SKM-1 treated with dmso at 0.1 percent for 144 hours (cell line): Measurements from ENCODE around the gene CAPN12.

Source experiments
- DNase-seq: peaks from one replicate; lab custom pipeline; 2025; ENCODE audit not compliant: unreplicated experiment; lab: John Stamatoyannopoulos, UW

The CAPN12 gene

GRCh38 chr19:38727306-38727867, 16.9 kb downstream of the CAPN12 start:
- no peak for DNase-seq

GRCh38 chr19:38726761-38727301, 17.4 kb downstream of the CAPN12 start:
- DNase-seq = no peak

GRCh38 chr19:38726284-38726673, 18.0 kb downstream of the CAPN12 start:
- DNase-seq = no peak

GRCh38 chr19:38725469-38726283, 18.6 kb downstream of the CAPN12 start:
- no peak for DNase-seq

- no peak for DNase-seq
Observed at GRCh38 chr19:38723990-38724854, 20.1 kb downstream of the CAPN12 start.

- no peak for DNase-seq
Observed at GRCh38 chr19:38723606-38723965, 20.7 kb downstream of the CAPN12 start.

GRCh38 chr19:38722947-38723605, 21.2 kb downstream of the CAPN12 start:
- no peak for DNase-seq

GRCh38 chr19:38721979-38722773, 22.1 kb downstream of the CAPN12 start:
- no peak for DNase-seq

- no peak for DNase-seq
Observed at GRCh38 chr19:38721496-38721895, 22.8 kb downstream of the CAPN12 start.

- no peak for DNase-seq
Observed at GRCh38 chr19:38720559-38721236, 23.6 kb downstream of the CAPN12 start.

- DNase-seq = no peak
Observed at GRCh38 chr19:38719761-38720558, 24.3 kb downstream of the CAPN12 start.

- DNase-seq = no peak
Observed at GRCh38 chr19:38718747-38719543, 25.3 kb downstream of the CAPN12 start.

- DNase-seq = no peak
Observed at GRCh38 chr19:38717855-38718254, 26.4 kb downstream of the CAPN12 start.

GRCh38 chr19:38717051-38717450, 27.2 kb downstream of the CAPN12 start:
- no peak for DNase-seq

- DNase-seq = no peak
Observed at GRCh38 chr19:38715555-38715954, 28.7 kb downstream of the CAPN12 start.

- no peak for DNase-seq
Observed at GRCh38 chr19:38714354-38714778, 29.9 kb downstream of the CAPN12 start.

GRCh38 chr19:38713865-38714264, 30.4 kb downstream of the CAPN12 start:
- no peak for DNase-seq

GRCh38 chr19:38713227-38713649, 31.0 kb downstream of the CAPN12 start:
- no peak for DNase-seq
